ENCODE data around the gene ALKBH4. TPM values are rescaled to one million over a fixed set of nuclear protein-coding genes. Genes with fewer than 3 reads are reported as not detected.
A peak's percentile ranks its signal among the peaks of the same experiment; 100 is the strongest.

ALKBH4 gene
- total and polyA plus RNA-seq, 2 of the 8 experiments (the other 6 are each of a cell fraction or from before 2014, with no cell fraction given) = 10.2 to 16.6 TPM

- H2BK12ac ChIP-seq (ENCODE audit: low read depth, low read length) = no peak overlapping the region
- WGBS, 2 experiments (ENCODE audit: extremely low coverage in 1 of 2, insufficient coverage in 1 of 2, insufficient read length in 1 of 2, insufficient replicate concordance in 2 of 2, low coverage in 1 of 2, low lambda C conversion rate in 2 of 2, missing lambda C conversion rate in 1 of 2) = 81% methylated on average over 20 of the region's 20 CpGs; no CpG with 5 or more reads in 1 of the 2 experiments
These were observed 5.5 kb upstream of the ALKBH4 start for GRCh38 chr7:102469972-102470825.

More at GRCh38 chr7:102469972-102470825, 5.5 kb upstream of the ALKBH4 start:
- FAIRE-seq (no peak), DNase-seq (ENCODE audit: low read depth in 1 of 2, low spot score in 2 of 2) (peak in 1 of 2 experiments; percentile 38)
- Histone ChIP-seq H3K79me2 (ENCODE audit: control insufficient read depth in 1 of 2, insufficient read depth in 2 of 2, low read length in 2 of 2) (no peaks in the 10 kb centered on the region), H3K27me3 (replicated peaks in 1 of 4; ENCODE audit: control insufficient read depth in 3 of 4, extremely low read depth in 1 of 4, insufficient read depth in 3 of 4, low read length in 3 of 4) (no peaks in the 10 kb centered on the region; a peak in 1 of 7 replicates), H2BK120ac (replicated peaks; ENCODE audit: low read depth, low read length) (no peak overlapping the region), H2AFZ (ENCODE audit: low read length) (no peak overlapping the region), H4K20me1 (replicated peaks in 1 of 2; ENCODE audit: control insufficient read depth in 1 of 2, insufficient read depth in 2 of 2, low read length in 2 of 2) (peaks cover 0 to 12% of the 10 kb centered on the region in 2 experiments), H3K56ac (replicated peaks; ENCODE audit: insufficient read length, low read depth, low read length) (no peak overlapping the region), H3K9me3 (ENCODE audit: insufficient read depth in 2 of 2, low read depth in 1 of 2, low read length in 1 of 2) (no peaks in the 10 kb centered on the region), H2BK15ac (ENCODE audit: low read length) (no peak overlapping the region), H2BK5ac (ENCODE audit: low read depth, low read length) (no peak overlapping the region), H3K23me2 (ENCODE audit: low read depth, low read length) (no peaks in the 10 kb centered on the region; the same call in 1 of the 2 replicates), H4K91ac (replicated peaks; ENCODE audit: insufficient read length, low read length) (no peak overlapping the region), H3K4me3 (ENCODE audit: extremely low read depth in 1 of 4, insufficient read depth in 2 of 4, low read depth in 3 of 4, low read length in 4 of 4) (no peak overlapping the region), H3K14ac (ENCODE audit: insufficient read length) (no peak overlapping the region), H3K79me1 (ENCODE audit: low read depth, low read length) (no peaks in the 10 kb centered on the region), H3K27ac (ENCODE audit: low read depth, low read length) (no peak overlapping the region), H3K9ac (replicated peaks in 1 of 4; ENCODE audit: extremely low read depth in 1 of 4, low read depth in 3 of 4, low read length in 3 of 4) (no peak overlapping the region), H3K4ac (replicated peaks; ENCODE audit: insufficient read length, low read depth, low read length) (no peak overlapping the region), H3K36me3 (ENCODE audit: control insufficient read depth in 2 of 4, insufficient read depth in 4 of 4, low read length in 3 of 4) (peaks cover 2 to 14% (median 8%) of the 10 kb centered on the region in 4 experiments; a peak in 6 of 8 replicates), H4K8ac (ENCODE audit: extremely low read depth, insufficient read depth, low read length) (no peak overlapping the region), H3K18ac (ENCODE audit: extremely low read depth, low read length) (no peak overlapping the region), H4K5ac (ENCODE audit: insufficient read length, low read depth, low read length) (no peak overlapping the region), H3K23ac (ENCODE audit: insufficient read length) (no peak overlapping the region), H2AK5ac (ENCODE audit: low read depth, low read length) (no peak overlapping the region), H2BK20ac (ENCODE audit: low read length) (no peak overlapping the region), H3K4me1 (replicated peaks in 1 of 4; ENCODE audit: control insufficient read depth in 3 of 4, insufficient read depth in 4 of 4, low read length in 3 of 4) (peaks cover 0 to 3% (median 0%) of the 10 kb centered on the region in 4 experiments; a peak in 1 of 7 replicates), H3K4me2 (ENCODE audit: insufficient read depth in 1 of 2, low read depth in 2 of 2, low read length in 2 of 2) (no peak overlapping the region)
- ChIA-PET POLR2A (ENCODE audit: partially characterized antibody) (interaction anchor here (0.8 to 1.5 kb wide), 4 partner anchors 11 to 191 kb away, joined by 3 read pairs; no protein-coding TSS in a partner anchor), CTCF (ENCODE audit: partially characterized antibody) (interaction anchor here (0.6 to 1.5 kb wide), 3 partner anchors 10 to 858 kb away, joined by 3 read pairs; no protein-coding TSS in a partner anchor)
- no peak for TF ChIP-seq MAFK (IDR thresholded peaks at IDR 0.05; ENCODE audit: low read depth, low read length)
- no peak for TF ChIP-seq TEAD4 (IDR thresholded peaks at IDR 0.05; ENCODE audit: low read depth, low read length)
- TF ChIP-seq, protein P1, sequence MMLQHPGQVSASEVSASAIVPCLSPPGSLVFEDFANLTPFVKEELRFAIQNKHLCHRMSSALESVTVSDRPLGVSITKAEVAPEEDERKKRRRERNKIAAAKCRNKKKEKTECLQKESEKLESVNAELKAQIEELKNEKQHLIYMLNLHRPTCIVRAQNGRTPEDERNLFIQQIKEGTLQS (IDR thresholded peaks at IDR 0.05; ENCODE audit: insufficient read depth, low read depth, low read length) = no peak
